GM19025 (cell line): ENCODE measurements around the gene MS4A4A.
"Not testable (repeated sequence)": the region's sequence is repeated elsewhere in the genome, so short reads cannot be mapped to it uniquely, and the experiment has no call there.

ENCODE experiments used
- ATAC-seq: cut with Tn5 transposase; IDR thresholded peaks from one replicate; pipeline ENCODE4 v1.9.1; 2021; ENCODE audit warnings: mild to moderate bottlenecking, low read depth, moderate library complexity; ENCODE audit not compliant: unreplicated experiment

MS4A4A gene

GRCh38 chr11:60301178-60301577 lies 20.7 kb downstream of the MS4A4A start:
- ATAC-seq, result no peak

DNA sequence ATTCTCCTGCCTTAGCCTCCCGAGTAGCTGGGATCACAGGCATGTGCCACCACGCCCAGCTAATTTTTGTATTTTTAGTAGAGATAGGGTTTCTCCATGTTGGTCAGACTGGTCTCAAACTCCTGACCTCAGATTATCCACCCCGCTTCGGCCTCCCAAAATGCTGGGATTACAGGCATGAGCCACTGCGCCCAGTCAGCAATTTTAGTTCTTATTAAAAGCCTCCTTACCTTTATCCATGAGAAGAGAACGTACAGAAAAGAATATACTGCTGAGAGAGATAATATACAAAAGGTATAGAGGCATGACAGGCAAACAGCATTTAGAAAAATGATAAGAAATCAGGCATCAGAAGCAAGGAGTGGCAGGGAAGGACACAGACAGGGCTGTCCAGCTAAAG lies 21.4 kb downstream of the MS4A4A start:
- not testable (repeated sequence) for ATAC-seq

DNA sequence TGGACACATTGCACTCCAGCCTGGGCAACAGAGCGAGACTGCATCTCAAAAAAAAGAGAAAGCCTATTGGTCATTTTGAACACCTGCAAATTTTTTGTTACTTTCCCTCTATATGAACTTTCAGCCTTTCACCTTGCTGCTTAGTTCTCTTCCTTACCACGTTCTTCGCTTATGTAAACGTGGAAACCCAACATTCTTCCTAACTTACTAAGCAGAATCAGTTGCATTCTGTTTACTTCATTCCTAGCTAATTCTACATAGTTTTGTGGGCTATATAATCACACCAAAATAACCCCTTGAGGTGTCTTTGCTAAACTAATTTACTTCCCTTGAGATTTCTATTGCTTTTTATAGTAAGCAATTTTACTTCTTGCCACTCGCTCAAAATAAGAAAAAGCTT lies 23.2 kb downstream of the MS4A4A start:
- no peak for ATAC-seq

GRCh38 chr11:60305906-60306619 lies 25.6 kb downstream of the MS4A4A start:
- no peak for ATAC-seq

DNA sequence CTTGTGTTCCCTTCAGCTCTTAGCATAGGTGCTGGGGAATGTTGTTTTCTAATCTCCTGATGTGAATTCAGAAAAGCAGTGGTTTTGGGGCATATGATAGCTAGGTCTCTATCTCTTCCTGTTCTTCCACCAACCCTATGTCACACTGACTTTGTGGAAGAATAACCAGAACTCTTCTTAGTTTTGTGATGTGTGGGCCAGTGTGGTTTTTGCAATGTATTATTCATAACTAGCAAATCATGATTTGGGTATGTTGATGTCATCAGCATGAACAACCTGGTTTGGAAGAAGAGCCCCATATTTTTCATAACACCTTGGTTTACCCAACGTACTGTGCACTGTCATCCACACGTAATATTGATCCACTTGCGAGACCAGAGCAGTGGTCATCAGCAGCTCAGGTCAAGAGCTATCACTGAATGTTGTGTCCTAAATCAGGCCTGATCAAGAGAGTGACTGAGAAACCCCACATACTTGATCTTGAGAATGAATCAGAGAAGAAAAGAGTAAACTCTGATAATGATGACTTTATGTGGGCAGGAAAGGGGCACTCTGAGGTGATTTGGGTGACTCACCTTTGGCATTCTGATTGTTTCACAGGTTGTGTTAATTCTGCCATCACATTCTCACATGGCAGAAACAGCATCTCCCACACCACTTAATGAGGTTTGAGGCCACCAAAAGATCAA lies 27.2 kb downstream of the MS4A4A start:
- ATAC-seq, result no peak

DNA sequence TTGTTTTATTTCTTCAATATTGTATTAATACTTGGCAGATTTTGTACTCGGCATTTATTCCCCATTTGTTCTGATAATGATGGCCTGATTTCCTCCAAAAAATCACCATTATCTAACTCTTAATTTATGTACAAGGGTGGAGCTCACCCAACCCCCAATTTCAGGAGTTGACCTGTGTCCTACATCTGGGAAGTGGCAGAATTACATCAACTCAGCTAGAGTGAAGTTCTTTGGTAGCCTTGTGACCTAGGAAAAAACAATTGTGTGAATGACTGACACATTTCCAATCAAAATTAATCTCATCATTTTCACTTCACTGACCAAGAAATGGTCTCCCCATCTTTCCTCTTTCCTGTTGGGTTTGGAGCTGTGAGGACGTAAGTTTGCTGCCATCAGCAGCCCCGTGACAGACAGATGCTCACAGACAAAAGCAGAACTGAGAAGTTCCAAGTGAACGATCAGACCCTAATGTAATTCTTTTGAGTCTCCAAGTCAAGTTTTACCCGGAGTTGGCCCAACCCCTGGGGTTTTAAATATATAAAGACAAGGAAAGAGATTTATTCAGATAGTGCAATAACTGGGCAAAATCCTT lies 30.0 kb downstream of the MS4A4A start:
- no peak for ATAC-seq

DNA sequence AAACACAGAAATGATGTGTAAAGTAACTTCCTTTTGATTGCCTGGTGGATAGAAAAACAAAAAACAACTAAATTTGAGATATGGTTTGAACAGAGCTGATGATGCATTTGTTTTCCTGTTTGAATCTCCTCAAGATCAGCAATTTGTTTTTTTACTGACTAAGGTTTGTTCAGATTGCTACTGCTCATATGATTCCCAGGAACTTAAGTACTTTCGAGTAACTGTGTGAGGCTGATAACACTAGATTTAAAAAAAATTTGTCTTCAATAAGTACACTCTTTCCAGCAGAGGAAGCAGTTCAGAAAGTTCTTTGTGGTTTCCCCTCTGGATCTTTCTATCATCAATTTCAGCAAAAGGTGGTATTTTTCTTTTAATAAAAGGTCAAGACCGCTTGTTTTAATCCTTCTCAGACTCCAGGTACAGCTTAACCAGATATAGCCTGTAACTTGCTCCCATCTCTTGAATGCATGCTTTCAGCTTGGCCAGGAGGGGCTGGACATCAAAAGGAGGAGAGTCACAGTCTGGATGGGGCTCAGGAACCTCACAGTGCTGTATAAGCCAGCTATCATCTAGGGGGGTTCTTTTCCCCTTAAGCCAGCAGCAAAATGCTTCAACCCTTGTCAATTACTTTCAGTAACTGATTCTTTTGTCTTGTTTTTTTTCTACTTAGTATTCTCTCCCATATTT lies 34.3 kb downstream of the MS4A4A start:
- no peak for ATAC-seq

- ATAC-seq, result no peak
Observed at GRCh38 chr11:60315871-60316270, 35.4 kb downstream of the MS4A4A start.

GRCh38 chr11:60316317-60316716 lies 35.9 kb downstream of the MS4A4A start:
- no peak for ATAC-seq

DNA sequence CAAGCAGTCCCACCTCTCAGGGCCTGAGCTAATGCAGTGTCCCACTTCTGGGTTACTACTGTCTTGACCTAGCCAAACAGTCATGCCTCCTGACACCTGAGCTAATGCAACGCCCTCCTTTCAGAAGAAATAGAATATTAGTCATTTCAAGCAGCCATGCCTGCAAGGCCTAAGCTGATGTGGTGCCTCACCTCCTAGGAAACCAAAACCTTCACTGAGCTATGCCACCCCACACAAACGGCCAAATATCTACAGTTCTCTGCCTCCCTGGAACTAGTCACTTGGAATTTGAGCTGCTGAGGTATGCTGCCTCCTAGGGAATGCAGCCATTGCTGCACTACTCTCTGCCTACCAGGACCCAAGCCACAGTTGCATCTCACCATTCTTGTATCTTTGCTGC lies 38.3 kb downstream of the MS4A4A start:
- no peak for ATAC-seq

GRCh38 chr11:60321051-60321450 lies 40.6 kb downstream of the MS4A4A start:
- no peak for ATAC-seq

DNA sequence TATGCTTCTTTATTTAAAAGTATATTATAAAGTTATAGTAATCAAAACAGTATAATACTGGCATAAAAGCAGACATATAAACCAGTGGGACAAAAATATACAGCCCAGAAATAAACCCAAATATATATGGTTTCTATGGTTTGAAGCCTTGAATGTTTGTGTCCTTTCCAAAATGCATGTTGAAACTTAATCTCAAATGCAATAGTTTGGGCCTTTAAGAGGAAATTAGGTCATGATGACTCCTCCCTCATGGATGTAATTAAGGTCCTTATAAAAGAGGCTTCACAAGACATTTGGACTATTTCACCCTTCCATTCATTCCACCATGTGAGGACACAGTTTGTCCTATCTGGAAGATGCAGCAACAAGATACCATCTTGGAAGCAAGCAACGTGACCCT lies 46.5 kb downstream of the MS4A4A start, which contains the start of gene MS4A6E:
TSS of gene MS4A6E (plus strand) at position 301 of the 400 bp plus-strand sequence. CDS start 7,641 bp downstream, outside the sequence.
- no peak for ATAC-seq

DNA sequence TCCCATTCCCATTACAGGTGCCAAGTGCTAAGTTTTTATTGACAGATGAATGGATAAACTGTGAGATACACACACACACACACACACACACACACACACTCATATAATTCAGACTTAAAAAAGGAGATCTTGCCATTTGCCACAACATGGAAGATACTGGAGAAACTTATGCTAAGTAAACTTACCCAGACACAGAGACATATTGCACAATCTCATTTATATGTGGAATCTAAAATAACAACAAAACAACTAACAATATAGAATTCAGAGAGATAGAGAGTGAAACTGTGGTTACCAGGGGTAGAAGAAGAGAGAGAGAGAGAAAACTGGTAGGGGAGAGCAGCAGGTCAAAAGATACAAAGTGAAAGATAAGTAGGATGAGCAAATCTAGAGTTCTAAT lies 48.0 kb downstream of the MS4A4A start:
- ATAC-seq, result no peak

GRCh38 chr11:60332846-60333245 lies 52.4 kb downstream of the MS4A4A start:
- ATAC-seq, result no peak

DNA sequence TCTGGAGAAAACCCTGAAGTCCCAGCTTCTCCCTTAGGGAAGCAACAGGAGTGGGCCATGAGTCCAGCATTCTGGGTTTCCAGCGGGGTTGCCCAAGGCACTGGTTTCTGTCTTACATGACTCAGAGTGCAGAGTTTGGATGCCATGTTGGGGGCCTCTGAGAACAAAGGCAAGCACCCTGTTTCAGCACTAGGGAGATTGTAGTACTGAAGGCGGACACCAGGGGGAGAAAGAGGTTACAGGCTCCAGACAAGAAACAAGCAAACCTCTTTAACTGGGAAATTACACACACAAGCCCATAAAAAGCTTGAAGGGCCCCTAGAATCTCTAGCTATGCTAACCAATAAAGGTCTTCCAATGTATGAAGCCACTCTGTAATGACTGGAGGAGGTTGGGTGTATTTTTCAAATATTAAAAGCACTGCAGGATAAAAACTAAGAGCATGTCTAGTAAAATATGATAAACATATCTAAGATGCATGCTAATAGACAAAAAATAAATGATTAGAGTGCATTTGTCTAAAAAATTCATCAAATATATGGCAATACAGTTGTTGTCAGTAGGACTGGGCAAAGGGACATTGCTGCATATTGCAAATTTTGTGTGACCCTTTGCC lies 53.6 kb downstream of the MS4A4A start:
- peak; percentile 41 for ATAC-seq

DNA sequence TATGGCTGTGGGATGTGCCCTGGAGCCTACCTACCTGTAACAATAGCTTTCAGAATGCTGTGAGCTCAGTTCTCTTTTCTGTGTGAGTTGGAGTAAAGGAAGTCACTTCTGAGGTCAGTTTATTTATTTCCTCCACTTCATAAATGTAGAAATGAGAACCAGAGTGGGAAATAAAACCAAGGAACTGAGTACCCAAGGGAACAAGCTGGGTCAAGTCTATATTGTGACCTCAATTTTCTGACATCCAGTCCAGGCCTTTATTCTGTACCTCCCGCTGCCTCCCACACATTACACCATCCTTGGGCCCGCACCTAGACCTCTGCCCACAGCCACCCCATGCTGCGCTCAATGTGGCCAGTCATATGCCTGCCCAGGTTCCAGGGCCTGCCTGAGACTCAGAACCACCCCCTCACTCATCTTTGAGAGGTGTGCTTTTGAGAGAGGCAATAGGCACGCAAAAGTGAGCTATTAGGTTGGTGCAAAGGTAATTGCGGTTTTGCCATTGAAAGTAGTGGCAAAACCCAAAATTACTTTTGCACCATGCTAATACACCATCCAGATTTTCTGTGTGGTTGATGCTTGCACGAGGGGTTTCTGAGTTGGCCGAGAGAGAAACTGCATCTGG lies 56.4 kb downstream of the MS4A4A start:
- ATAC-seq, result no peak

- no peak for ATAC-seq
Observed at GRCh38 chr11:60338053-60338452, 57.6 kb downstream of the MS4A4A start.

DNA sequence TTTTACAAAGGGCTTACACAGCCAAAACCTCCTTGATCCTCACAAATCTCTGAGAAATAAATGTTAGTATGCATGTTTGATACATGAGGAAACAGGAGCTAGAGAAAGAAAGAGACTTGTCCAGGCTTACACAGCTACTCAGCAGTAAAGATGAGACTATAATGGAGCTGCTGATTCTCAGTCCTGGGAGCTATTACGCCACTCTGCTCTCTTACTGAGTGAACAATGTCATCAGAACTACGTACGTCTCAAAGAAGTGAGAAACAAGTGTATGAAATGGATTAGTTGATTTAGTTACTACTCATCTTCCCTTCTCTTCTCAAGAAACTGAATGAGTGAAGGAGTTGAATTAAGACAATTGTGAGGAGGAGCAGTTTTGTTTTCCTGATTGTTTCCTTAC lies 58.9 kb downstream of the MS4A4A start:
- ATAC-seq, result no peak

DNA sequence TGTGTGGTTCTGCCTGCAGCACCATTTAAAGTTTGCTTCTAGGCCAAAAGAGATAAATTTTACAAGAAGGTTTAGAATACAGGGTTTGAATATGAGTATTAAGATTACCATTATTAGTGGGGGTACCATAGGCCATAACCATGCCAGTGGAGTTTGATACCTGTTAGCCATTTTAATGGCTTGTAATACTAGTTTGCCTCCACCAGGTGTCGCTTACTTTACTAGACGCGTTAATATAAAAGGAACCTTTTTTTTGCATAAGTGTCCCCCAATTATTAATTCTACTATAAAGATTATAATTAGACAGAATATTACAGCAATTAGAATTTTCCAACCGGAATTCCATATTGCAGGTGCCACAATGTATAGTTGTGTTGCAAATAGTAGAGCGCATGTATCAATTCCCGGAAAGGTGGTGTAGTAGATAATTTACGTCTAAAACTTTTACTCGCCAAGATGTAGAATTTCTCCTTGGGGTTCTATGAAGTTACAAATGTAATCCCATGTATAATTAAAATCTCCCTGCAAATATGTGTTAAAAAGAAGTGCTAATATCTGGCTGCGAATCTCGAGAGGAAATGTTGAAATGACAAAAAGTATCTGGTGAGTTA lies 62.7 kb downstream of the MS4A4A start:
- ATAC-seq, result no peak

GRCh38 chr11:60344146-60344545 lies 63.7 kb downstream of the MS4A4A start:
- no peak for ATAC-seq
